Stimulated activated CD8-positive, alpha-beta memory T cell treated with anti-CD3 and anti-CD28 coated beads, Interleukin-2, amount 100 ng/mL, for 48 hours (primary cell): ENCODE data around the gene STK38L.

Source experiments
- DNase-seq, 2 donors: peaks; one replicate each; pipeline ENCODE4 v3.0.0-alpha.2; 2020; ENCODE audit warnings: low read depth in 2 of 2

STK38L gene

GRCh38 chr12:27316947-27317346 lies 72.9 kb downstream of the STK38L start:
- DNase-seq: no peak

- no peak for DNase-seq
Observed at GRCh38 chr12:27319409-27319808, 75.3 kb downstream of the STK38L start.

DNA sequence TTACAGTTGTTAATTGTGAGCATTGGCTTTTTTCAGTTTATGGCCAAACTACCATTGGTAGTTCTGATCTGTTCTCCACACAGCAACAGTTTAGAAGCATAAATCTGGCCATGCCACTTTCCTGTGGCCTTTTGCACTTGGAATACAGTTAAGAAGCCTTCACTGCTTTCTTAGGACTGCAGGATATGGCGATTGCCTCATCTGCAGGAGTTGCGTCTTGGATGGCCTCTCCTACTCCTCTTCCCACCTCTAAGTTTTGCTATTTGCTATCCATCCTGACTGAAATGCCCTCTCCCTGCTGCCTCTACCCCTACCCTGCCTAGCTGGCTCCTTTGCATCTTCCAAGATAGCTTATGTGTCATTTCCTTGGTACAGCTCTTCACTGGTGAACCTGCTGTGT lies 75.8 kb downstream of the STK38L start:
- no peak for DNase-seq

GRCh38 chr12:27324530-27324929 lies 80.4 kb downstream of the STK38L start:
- no peak for DNase-seq

DNA sequence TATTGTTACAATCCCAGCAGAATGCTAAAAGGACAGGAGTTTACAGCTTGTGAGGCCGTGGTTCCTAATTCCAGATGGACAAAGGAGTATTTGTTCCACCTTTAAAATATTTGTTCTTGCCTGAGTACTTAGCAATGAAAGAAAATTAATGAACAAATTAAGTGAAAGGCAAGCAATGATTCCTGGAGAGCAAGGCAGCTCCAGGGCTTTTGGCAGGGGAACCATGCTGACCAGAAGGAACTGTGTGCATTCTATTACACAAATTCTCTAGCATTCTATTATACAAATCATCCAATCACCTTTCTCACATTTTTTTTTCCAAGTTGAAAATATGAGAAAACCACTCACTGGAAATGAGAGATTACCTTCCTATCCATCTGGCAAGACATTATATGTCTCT lies 86.8 kb downstream of the STK38L start:
- DNase-seq: no peak

DNA sequence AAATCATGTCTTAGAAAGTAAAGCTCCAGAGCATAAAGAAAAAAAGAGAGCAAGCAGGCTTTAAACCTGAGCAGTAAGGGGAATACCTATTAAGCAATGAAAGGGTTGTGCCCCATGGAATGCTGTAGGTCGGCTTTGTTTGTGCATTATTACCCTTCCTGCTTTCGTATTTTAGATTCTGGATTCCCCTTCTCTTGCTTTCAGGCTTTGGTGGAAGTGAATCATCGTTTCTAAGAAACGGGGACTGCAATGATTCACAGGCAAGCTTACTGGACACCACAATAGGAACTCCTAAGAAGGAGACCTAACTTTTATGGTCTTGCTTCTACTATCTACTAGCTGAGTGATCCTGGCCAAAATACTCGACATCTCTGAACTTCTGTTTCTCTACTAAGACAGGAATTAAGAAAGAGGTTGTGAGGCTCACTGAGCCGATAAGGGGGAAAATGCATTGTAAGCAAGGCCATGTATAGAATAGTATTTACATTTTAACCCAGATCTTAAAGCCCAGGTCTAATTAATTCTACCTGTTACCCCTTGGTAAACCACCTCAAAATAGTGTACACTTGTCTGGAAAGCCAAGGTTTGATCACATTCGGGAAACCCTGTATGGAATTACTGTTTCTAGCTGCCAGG lies 87.3 kb downstream of the STK38L start:
- DNase-seq: no peak

GRCh38 chr12:27331927-27332324 lies 87.8 kb downstream of the STK38L start:
- no peak for DNase-seq

GRCh38 chr12:27332407-27332713 lies 88.3 kb downstream of the STK38L start:
- no peak for DNase-seq

DNA sequence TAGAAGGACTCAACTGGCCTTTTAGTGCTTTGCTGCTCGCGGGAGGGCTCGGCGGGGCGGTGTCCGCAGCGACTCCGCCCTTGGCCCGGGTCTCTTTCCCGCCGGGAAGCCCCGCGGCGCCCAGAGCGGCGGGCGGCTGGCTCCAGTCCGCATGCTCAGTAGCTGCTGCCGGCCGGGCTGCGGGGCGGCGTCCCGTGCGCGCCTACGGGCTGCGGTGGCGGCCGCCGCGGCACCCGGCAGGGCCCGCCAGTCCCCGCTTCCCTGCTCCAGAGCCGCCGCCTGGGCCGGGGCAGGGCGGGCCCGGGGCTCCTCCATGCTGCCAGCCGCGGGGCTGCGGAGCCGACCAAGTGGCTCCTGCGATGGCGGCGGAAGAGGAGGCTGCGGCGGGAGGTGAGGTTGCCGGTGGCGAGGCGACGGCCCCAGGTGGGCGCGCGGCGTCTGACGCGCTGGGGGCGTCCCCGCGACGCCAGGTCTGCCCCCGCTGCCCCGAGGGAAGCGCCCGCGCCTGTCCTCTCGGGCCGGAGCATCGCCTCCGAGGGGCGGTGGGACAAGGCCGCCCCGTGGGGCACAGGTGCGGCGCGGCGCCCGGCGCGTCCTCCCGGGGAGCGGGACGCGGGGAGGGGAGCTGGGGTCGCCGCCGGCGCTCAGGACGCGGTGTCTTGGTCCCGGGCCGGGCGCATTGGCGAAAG lies 88.8 kb downstream of the STK38L start, which contains the start of gene BMAL2:
BMAL2 (plus strand) TSS at position 123 of the 689 bp plus-strand sequence; CDS start at position 360, 237 bp downstream.
- DNase-seq: peak; percentile 18 to 40

DNA sequence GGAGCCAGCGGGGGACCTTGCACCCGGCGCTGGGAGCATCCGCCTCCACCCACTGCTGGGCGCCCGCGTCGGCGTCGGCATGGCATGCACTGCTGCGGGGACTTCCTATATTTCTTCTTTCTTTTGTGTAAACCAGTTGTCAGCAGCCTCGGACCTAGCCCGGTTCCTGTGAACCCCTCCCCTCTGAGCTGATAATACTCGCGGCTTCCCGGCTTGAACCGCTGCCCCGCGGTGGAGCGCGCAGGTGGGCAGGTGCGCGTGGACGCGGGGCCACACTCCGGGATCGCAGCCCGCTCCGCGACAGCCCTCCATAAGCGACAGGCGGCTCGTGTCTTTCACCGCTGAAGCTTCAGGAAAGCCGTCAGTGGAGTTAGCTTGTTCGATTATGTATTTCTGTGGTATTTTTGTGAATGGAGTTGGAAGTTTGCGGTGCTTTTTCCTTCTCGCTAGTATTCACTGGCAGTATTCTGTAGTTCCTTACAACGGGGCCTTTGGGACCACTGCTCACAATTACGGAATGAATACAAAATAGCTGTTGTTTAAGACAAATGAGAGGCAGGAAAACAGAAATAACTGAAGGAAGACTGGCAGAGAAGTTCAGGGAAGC lies 89.4 kb downstream of the STK38L start:
- DNase-seq: peak; percentile 20 to 25

DNA sequence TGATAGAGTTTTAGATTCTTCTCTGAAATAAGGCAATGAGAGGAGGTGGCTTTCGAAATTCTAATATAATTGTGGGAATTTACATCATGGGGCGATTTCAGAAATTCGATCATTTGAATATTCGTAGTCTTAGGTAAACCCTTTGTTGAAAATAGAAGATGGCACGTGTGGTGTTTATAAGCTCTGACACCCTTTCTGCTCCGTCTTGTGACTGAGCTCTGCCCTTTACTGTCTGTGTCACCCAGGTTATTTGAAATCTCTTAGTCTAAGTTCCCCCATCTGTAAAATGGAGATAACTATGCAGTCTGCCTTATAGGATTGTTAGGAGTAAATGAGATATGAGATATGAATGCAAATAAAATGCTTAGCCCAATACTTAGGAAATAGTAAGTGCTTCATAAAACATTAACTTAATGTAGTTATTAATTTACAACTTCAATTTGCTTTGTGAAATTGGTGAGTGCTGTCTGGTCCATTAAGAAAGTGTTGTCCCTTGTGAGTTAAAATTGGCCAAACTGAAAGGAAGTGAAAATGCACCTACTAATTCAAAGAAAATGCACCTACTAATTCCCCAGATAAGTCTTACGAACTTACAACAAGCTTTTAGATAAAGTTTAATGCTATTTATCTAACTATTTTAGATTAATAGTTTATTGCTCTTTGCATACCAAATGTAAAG lies 90.1 kb downstream of the STK38L start:
- DNase-seq: no peak

GRCh38 chr12:27334721-27335082 lies 90.6 kb downstream of the STK38L start:
- no peak for DNase-seq

DNA sequence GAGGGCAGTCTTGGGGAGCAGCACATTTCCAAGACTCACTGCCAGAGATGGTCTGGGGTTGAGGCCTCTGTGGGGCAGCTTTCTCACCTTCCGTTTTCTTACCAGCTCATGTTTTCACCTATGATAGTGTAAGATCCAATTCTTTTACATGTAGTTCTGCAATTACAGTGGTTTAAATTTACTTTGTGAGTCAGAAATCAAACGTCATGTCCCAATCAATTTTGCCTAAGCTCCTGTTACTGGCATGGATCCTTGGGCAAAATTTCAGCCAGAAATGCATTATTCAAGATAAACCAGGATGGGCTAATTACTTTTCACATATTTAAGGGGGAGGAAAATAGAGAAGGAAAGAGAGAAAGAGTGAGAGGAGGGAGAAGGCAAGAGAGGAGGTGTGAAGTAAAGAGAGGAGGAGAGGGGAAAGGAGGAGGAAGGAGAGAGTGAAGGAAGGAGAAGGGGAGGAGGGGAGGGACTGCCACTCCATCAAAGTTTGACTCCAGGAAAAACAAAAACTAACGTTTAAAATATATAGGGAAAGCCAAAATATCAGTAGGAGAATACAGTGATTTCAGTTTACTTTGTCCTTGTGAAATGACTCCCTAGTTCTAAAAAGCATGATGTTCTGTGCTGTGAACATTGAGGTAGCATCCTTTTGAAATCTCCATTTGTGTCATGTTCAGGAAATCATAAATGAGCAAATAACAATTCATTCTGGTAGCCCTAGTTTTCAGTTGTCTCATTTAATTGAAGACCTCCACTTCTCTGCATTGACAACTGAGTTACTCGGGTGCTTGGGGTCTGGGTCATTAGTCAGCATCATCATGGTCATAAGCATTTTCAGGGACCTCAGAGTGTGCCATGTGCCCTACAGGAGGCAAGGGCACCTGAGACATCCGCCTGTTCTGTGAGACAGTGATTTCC lies 91.5 kb downstream of the STK38L start:
- DNase-seq: no peak

DNA sequence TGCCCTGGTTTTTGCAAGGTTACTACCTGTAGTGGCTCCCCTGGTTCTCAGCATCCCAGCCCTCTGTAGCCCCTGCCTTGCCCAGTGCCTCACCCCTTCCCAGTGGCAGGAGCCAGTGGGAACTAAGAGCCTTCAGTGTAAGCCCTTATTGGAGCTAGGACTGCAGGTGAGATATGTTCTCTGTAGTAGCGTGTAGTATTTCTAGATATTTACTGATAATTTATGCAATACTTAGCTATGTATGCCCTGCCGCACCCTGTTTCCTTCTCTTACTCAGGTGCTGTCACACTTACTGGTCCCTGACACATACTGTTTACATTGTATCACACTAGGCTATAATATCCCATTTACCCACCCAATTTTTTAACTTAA lies 92.2 kb downstream of the STK38L start:
- DNase-seq: no peak

DNA sequence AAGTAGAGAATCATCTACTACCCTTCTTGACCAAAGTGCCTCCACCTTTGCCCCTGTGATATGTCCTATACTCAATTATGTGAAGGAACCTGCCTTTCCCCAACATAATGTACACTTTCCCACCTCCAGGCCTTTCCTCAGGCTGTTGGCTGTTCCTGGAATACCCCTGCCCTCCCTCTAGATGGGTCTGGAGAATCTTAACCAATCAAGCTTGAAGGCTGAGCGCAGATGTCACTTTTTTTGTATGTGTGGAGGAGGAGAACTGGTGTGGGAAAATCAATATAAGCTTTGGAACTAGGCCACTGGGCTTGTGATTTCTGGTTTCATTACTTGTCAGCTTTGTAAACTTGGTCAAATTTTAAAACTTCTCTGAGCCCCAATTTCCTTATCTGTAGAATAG lies 93.3 kb downstream of the STK38L start:
- no peak for DNase-seq

DNA sequence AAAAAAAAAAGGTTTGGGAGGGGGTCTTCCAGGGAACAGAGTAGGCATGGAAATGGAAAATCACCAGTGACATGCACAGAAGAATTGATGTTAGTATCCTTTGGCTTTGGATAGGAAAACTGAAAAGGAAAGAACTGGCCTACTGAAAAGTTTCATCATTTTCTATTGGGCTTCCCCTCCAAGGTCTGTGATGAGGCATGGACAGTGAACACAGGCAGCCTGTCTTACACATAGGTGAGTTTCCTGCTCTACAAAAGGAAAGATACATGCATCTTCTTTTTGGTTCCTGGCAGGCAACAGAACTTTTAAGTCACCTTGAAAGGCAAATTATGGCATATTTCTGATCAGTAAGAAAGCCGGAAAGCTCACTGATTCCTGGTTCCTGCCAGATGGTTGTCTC lies 94.4 kb downstream of the STK38L start:
- DNase-seq: no peak

GRCh38 chr12:27340971-27341370 lies 96.9 kb downstream of the STK38L start:
- no peak for DNase-seq

DNA sequence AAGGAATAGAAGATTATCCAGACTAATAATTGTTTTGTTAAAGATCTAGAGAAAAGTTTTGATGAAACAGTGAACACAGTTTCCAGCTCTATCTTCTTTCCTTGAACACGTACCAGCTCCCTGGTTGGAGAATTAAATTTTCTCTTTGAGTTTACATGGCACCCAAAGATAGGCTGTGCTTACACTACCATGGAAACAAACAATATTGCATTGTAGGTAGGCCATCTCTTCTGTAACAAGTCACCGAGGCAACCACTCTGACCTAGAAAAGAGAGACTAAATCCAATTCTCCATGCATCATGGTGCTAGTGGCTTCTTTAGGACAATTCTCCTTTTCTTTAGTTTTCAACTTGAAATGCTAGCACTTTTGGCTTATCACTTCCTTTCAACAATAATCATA lies 98.5 kb downstream of the STK38L start:
- DNase-seq: no peak

- DNase-seq: no peak
Observed at GRCh38 chr12:27343255-27344000, 99.3 kb downstream of the STK38L start.

DNA sequence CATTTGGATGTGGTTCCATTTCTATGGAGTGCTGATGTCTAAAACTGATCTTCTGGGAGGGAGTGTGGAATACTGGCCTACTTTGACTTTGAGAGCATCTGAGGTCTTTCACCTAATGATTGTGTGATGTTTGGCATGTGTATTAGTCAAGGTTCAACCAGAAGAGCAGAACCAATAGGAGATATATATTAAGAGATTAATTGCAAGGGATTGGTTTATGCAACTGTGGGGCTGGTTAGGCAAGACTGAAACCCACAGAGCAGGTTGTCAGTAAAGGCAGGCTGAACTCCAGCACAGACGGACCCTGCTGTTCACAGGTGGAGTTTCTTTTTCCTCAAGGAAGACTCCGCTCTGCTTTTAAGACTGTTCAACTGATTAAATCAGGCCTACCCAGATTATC lies 100.2 kb downstream of the STK38L start:
- DNase-seq: no peak

GRCh38 chr12:27344760-27345159 lies 100.7 kb downstream of the STK38L start:
- no peak for DNase-seq
